BJ (cell line): ENCODE data around the gene NMRK2. TPM values are rescaled to one million over a fixed set of nuclear protein-coding genes. Genes with fewer than 3 reads are reported as not detected.

Experiments used
- CTCF ChIA-PET: fragments of 350-600 bp; formaldehyde crosslinking; extraction: SDS; loops from one replicate; lab custom pipeline; 2021; ENCODE audit warnings: antibody characterized with exemption, inconsistent platforms; lab: Yijun Ruan, JAX
- POLR2A ChIA-PET: fragments of 300-600 bp; sonication (Branson Sonifier 250); formaldehyde crosslinking; extraction: SDS; loops from one replicate; lab custom pipeline; 2021; ENCODE audit warnings: antibody characterized with exemption; lab: Charles Lee
- DNase-seq: peaks from one replicate; pipeline ENCODE4 v3.0.0-alpha.2; 2011; ENCODE audit warnings: low read depth
- H3K27me3 ChIP-seq: 2 replicates; pipeline ENCODE4 v1.6.0; 2011; ENCODE audit warnings: low read length; ENCODE audit not compliant: control insufficient read depth, insufficient read depth
- H3K36me3 ChIP-seq: 2 replicates; pipeline ENCODE4 v1.5.1; 2011; ENCODE audit warnings: low read length; ENCODE audit not compliant: control insufficient read depth, insufficient read depth
- H3K4me3 ChIP-seq: 2 replicates; pipeline ENCODE4 v1.5.1; 2011; ENCODE audit warnings: low read depth, mild to moderate bottlenecking, control low read depth, low read length
- CTCF ChIP-seq: IDR thresholded peaks from 2 replicates; pipeline ENCODE4 v1.5.1; 2011; ENCODE audit warnings: low read depth, mild to moderate bottlenecking, control low read depth, inconsistent platforms, low read length, moderate library complexity; ENCODE audit not compliant: insufficient read depth
- polyA plus RNA-seq: library from polyadenylated mRNA; depleted of rRNA; stranded (reverse); fragments of >200 nt; gene quantifications from 2 replicates; pipeline ENCODE4 v1.2.3, GENCODE V29; 2011

NMRK2 gene
- polyA plus RNA-seq, 1 experiment = not detected

- H3K36me3 ChIP-seq = peaks cover 27% of the 10 kb centered on the region
- TF ChIP-seq CTCF = peak; percentile 32; the same call in 1 of the 2 replicates
- ChIA-PET POLR2A (interaction anchor here (0.5 to 2.4 kb wide), 5 partner anchors 12 to 97 kb away, joined by 3 to 18 read pairs (median 5); partner anchors contain the start of genes EEF2 and ZBTB7A), CTCF (interaction anchor here (0.8 to 2.5 kb wide), 9 partner anchors 12 to 291 kb away, joined by 3 to 14 read pairs (median 5); no protein-coding TSS in a partner anchor)
- no peak for DNase-seq
- H3K4me3 ChIP-seq = peak overlapping the region; percentile 99
- H3K27me3 ChIP-seq = no peaks in the 10 kb centered on the region
Observed at GRCh38 chr19:3969435-3970312, 36.8 kb downstream of the NMRK2 start.

- CTCF ChIA-PET = interaction anchor here (1.6 to 2.5 kb wide), 5 partner anchors 10 to 27 kb away, joined by 5 to 14 read pairs (median 7); no protein-coding TSS in a partner anchor
- no peak for TF ChIP-seq CTCF
- POLR2A ChIA-PET = interaction anchor here (1.0 to 1.5 kb wide), 3 partner anchors 12 to 15 kb away, joined by 6 to 9 read pairs (median 7); partner anchors contain the start of gene EEF2
- Histone ChIP-seq H3K27me3 (no peaks in the 10 kb centered on the region), H3K4me3 (peak overlapping the region; percentile 99), H3K36me3 (peaks cover 26% of the 10 kb centered on the region)
- DNase-seq = no peak
Observed at GRCh38 chr19:3970313-3970807, 37.5 kb downstream of the NMRK2 start.

GRCh38 chr19:3970808-3971598, 38.1 kb downstream of the NMRK2 start, which contains the start of gene DAPK3:
DAPK3 (minus strand) TSS chr19:3971099; CDS start chr19:3969735, 1,364 bp downstream.
- POLR2A ChIA-PET = interaction anchor here (0.7 to 1.5 kb wide), 4 partner anchors 11 to 19 kb away, joined by 4 to 9 read pairs (median 6); partner anchors contain the start of gene EEF2
- CTCF ChIA-PET = interaction anchor here (1.8 to 2.2 kb wide), 3 partner anchors 9 to 17 kb away, joined by 5 to 10 read pairs (median 8); no protein-coding TSS in a partner anchor

GRCh38 chr19:3975144-3975543, 42.3 kb downstream of the NMRK2 start:
- TF ChIP-seq CTCF = no peak
- ChIA-PET CTCF (interaction anchor here (0.9 to 1.1 kb wide), 2 partner anchors 10 to 13 kb away, joined by 4 to 7 read pairs; partner anchors contain the start of gene EEF2), POLR2A (interaction anchor here (0.6 kb wide), 1 partner anchor 320 kb away, joined by 5 read pairs; no protein-coding TSS in a partner anchor)
- H3K36me3 ChIP-seq = peaks cover 42% of the 10 kb centered on the region
- H3K4me3 ChIP-seq = no peak overlapping the region
- H3K27me3 ChIP-seq = no peaks in the 10 kb centered on the region
- DNase-seq = no peak

More at GRCh38 chr19:3970808-3971598, 38.1 kb downstream of the NMRK2 start, which contains the start of gene DAPK3:
- no peaks in the 10 kb centered on the region for H3K27me3 ChIP-seq
- TF ChIP-seq CTCF = no peak
- peak; percentile 81 for DNase-seq
- peaks cover 24% of the 10 kb centered on the region for H3K36me3 ChIP-seq
- peak within 1 kb of the TSS; percentile 99 for H3K4me3 ChIP-seq
